BE2C (cell line): ENCODE data around the gene LRMDA.

ENCODE experiments used
- DNase-seq: peaks from one replicate; pipeline ENCODE4 v3.0.0-alpha.2; 2020
- H3K27me3 ChIP-seq: fragments of 250-450 bp; sonication (Bioruptor Pico); 2 replicates; pipeline ENCODE4 v1.5.1; 2020; ENCODE audit warnings: mild to moderate bottlenecking
- H3K36me3 ChIP-seq: fragments of 250-450 bp; sonication (Bioruptor Pico); 2 replicates; pipeline ENCODE4 v1.5.1; 2020; ENCODE audit warnings: mild to moderate bottlenecking
- H3K4me1 ChIP-seq: fragments of 250-450 bp; sonication (Bioruptor Pico); 2 replicates; pipeline ENCODE4 v1.5.1; 2020
- H3K4me3 ChIP-seq: 2 replicates; pipeline ENCODE4 v1.5.1; 2011; ENCODE audit warnings: low read depth, low read length
- H3K9me3 ChIP-seq: fragments of 250-450 bp; sonication (Bioruptor Pico); 2 replicates; pipeline ENCODE4 v1.5.1; 2020
- TF ChIP-seq, protein P1 (sequence below): IDR thresholded peaks from 2 replicates; pipeline ENCODE4 v1.5.1; 2012; ENCODE audit warnings: mild to moderate bottlenecking, low read depth, low read length

LRMDA gene

DNA sequence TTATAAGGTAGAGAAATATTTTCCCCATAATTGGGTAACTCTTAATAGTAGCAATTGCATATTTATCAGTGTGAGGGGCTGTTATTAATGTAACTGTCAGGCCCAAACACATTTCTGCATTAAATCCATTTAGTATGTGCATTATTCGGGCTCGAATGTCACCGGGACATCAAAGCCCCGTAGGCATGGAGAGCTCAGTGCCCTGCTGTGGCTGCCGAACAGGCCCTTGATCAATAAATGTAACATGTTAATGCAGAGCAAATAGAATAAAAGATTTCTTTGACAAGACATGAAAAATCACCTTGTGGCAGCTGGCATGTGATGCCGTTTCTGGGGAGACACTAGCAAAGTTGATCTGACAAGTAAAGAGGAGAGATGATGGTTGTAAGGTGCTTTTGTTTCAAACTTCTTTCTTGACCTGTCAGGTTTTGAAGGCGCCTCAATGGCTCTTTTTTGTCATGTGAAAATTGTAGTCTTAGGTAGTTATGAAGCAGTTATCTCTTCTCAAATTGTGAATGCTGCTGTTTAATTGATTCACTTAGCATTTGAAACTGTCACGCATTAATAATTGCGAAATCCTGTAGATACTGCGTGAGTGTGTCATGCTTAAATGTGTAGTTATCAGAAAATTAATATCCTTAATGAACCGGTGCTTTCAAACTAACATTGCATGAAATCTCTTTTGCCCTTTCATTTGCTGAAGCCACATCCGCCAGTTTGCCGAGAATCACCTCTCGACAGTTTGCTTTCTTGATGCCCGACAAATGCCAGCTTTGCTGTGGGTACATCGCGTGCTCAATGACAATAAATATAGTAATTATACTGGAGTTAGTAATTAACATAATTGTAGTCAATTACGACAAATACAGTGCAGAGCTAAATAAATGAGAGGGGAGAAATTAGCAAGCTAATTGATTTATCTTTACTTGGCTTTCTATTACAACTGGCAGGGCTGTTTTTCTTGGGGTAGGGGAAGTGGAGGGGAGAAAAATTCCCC is 19.5 kb downstream of the LRMDA start:
- no peaks in the 10 kb centered on the region for H3K4me1 ChIP-seq
- no peak for DNase-seq
- H3K27me3 ChIP-seq = no peaks in the 10 kb centered on the region

DNA sequence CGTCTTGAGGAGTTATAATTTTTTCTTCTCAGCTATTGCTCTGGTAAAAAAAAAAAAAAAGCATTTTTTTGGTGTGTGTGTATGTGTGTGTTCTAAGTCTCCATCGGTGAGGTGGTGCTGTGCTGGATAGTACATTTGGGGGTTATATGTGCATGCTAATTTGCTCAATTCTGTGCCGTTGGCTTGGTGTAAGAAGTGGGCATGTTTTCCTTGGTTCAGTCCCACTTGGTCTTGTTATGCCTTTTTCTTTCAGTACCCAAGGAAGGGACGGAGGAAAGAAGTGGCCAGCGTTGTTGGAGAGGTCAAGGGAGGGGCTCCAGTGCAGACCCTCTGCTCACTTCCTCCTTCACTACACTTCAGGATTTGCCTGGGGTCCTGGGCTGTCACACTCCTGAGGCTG is 20.4 kb downstream of the LRMDA start:
- TF ChIP-seq, protein P1, sequence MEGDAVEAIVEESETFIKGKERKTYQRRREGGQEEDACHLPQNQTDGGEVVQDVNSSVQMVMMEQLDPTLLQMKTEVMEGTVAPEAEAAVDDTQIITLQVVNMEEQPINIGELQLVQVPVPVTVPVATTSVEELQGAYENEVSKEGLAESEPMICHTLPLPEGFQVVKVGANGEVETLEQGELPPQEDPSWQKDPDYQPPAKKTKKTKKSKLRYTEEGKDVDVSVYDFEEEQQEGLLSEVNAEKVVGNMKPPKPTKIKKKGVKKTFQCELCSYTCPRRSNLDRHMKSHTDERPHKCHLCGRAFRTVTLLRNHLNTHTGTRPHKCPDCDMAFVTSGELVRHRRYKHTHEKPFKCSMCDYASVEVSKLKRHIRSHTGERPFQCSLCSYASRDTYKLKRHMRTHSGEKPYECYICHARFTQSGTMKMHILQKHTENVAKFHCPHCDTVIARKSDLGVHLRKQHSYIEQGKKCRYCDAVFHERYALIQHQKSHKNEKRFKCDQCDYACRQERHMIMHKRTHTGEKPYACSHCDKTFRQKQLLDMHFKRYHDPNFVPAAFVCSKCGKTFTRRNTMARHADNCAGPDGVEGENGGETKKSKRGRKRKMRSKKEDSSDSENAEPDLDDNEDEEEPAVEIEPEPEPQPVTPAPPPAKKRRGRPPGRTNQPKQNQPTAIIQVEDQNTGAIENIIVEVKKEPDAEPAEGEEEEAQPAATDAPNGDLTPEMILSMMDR = no peak
- DNase-seq = no peak
- no peak overlapping the region for H3K4me3 ChIP-seq
- H3K27me3 ChIP-seq = no peaks in the 10 kb centered on the region
- H3K4me1 ChIP-seq = no peaks in the 10 kb centered on the region
- no peaks in the 10 kb centered on the region for H3K36me3 ChIP-seq
- no peaks in the 10 kb centered on the region for H3K9me3 ChIP-seq

More for the DNA sequence above, 19.5 kb downstream of the LRMDA start:
- H3K9me3 ChIP-seq = no peaks in the 10 kb centered on the region
- no peaks in the 10 kb centered on the region for H3K36me3 ChIP-seq
- TF ChIP-seq, protein P1 = no peak
- no peak overlapping the region for H3K4me3 ChIP-seq

DNA sequence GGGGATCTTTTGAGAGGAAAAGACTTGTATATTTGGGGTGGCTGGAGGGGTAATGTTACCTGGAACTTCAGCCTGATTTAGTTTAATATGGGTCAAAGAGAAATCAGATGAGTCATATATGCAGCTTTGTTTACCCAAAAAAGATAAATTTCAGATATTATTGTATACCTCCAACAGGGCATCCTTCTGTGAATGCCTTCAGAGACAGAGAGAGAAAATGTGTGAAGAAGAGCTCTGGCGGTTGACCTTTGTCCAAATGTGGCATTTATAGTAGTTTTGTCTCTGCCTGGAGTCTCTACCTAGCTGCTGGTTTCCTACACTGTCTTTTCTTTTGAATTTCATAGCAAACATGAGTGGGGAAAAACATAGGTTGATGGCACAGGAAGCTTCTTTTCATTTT is 21.6 kb downstream of the LRMDA start:
- TF ChIP-seq, protein P1 = no peak
- H3K4me3 ChIP-seq = no peak overlapping the region
- no peaks in the 10 kb centered on the region for H3K9me3 ChIP-seq
- no peaks in the 10 kb centered on the region for H3K27me3 ChIP-seq
- no peaks in the 10 kb centered on the region for H3K4me1 ChIP-seq
- no peaks in the 10 kb centered on the region for H3K36me3 ChIP-seq
- DNase-seq = no peak

DNA sequence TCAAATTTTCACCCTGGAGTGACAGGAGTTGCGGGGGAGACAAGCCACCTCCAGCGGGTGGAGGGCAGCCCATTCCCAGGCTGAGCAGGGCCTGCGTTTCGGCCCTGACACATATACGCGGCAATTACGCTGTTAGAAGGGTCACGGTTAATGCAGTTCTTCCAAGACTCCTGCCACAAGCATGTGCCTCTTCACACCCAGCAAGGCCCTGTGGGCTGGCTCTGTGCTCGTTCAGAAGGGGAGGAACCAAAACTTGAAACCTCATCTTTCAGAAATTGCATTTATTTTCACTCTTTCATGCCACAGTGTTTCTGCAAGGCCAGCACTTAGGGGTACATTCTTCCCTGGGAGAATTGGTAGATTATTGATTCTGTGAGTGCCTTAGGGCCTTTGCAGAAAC is 24.7 kb downstream of the LRMDA start:
- no peaks in the 10 kb centered on the region for H3K36me3 ChIP-seq
- no peaks in the 10 kb centered on the region for H3K4me1 ChIP-seq
- H3K27me3 ChIP-seq = no peaks in the 10 kb centered on the region
- H3K9me3 ChIP-seq = no peaks in the 10 kb centered on the region
- TF ChIP-seq, protein P1 = no peak
- no peak for DNase-seq
- H3K4me3 ChIP-seq = no peak overlapping the region

DNA sequence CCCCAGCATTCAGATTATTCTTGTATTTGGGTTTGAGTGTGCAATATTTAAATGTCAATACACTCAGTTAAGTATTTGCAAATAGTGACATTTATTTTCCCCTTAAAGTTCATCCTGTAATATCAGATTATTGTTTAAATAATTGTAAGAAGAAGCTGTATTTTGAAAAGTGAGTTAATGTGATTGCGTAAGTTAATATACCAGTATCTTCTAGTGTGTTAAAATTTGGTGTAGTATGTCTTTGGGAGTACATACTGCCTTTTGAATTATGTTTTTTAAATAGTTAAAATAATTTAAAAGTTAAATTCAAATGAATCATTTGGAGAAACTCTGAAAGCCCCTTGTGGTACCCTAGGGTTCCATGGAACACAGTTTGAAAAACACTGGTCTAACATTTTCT is 28.6 kb downstream of the LRMDA start:
- Histone ChIP-seq H3K4me3 (no peak overlapping the region), H3K9me3 (no peaks in the 10 kb centered on the region), H3K27me3 (no peaks in the 10 kb centered on the region), H3K4me1 (no peaks in the 10 kb centered on the region), H3K36me3 (no peaks in the 10 kb centered on the region)
- TF ChIP-seq, protein P1 = no peak
- no peak for DNase-seq
